ENCODE results near the gene RALGPS2.

DNA sequence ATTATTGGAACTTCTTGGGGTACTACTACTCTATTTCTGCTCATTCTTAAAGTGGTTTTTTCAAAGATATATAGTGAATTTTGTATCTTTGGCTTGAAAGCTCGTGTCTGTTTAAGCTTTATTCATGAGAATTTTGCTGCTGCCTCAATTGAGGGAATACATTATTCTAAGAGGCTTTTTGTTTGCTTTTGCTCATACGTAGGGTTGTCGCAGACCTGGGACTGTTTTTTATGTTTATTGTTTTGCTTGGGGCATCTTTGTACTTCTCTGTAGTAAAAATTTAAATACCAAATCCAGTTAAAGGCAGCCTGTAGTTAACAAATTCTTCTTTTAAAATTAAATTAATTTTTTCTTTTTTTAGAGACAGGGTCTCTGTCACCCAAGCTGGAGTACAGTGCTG lies 83.5 kb downstream of the RALGPS2 start:
- TF ChIP-seq, protein P1, sequence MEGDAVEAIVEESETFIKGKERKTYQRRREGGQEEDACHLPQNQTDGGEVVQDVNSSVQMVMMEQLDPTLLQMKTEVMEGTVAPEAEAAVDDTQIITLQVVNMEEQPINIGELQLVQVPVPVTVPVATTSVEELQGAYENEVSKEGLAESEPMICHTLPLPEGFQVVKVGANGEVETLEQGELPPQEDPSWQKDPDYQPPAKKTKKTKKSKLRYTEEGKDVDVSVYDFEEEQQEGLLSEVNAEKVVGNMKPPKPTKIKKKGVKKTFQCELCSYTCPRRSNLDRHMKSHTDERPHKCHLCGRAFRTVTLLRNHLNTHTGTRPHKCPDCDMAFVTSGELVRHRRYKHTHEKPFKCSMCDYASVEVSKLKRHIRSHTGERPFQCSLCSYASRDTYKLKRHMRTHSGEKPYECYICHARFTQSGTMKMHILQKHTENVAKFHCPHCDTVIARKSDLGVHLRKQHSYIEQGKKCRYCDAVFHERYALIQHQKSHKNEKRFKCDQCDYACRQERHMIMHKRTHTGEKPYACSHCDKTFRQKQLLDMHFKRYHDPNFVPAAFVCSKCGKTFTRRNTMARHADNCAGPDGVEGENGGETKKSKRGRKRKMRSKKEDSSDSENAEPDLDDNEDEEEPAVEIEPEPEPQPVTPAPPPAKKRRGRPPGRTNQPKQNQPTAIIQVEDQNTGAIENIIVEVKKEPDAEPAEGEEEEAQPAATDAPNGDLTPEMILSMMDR (conservative IDR thresholded peaks at IDR 0.05; ENCODE audit: low read length): no peak
- no peak for TF ChIP-seq EZH2phosphoT487 (IDR thresholded peaks at IDR 0.05; ENCODE audit: borderline replicate concordance, low read depth, low read length)
